Left lung (tissue), 10 donors: Measurements from ENCODE around the gene FGGY. TPM values are rescaled to one million over a fixed set of nuclear protein-coding genes. Genes with fewer than 3 reads are reported as not detected.

ENCODE experiments used
- ATAC-seq: fragments of 200-7000 bp; cut with Tn5 transposase; one replicate; pipeline ENCODE4 v1.9.1; 2020; ENCODE audit warnings: moderate library complexity
- DNase-seq, 4 donors: peaks; one replicate each; pipeline ENCODE4 v3.0.0-alpha.2; 2013 to 2020
- H3K27ac ChIP-seq, 2 donors: fragments of 200-600 bp; sonication (generic) in 1 of 2; one replicate each; pipeline versions ENCODE4 v1.5.0 to v1.8.0; 2020 to 2021
- H3K27me3 ChIP-seq, 2 donors: fragments of 200-600 bp; sonication (generic) in 1 of 2; one replicate each; pipeline versions ENCODE4 v1.5.0 to v1.8.0; 2020 to 2021
- H3K36me3 ChIP-seq, 2 donors: fragments of 200-600 bp; sonication (generic) in 1 of 2; one replicate each; pipeline versions ENCODE4 v1.5.0 to v1.8.0; 2020 to 2021
- H3K4me1 ChIP-seq, 2 donors: fragments of 200-600 bp; one replicate each; pipeline ENCODE4 v1.8.0; 2021
- H3K4me3 ChIP-seq, 2 donors: fragments of 200-600 bp; sonication (generic) in 1 of 2; one replicate each; pipeline versions ENCODE4 v1.5.0 to v1.8.0; 2020 to 2021; ENCODE audit warnings: mild to moderate bottlenecking in 1 of 2
- H3K9me3 ChIP-seq, 2 donors: fragments of 200-600 bp; sonication (generic) in 1 of 2; one replicate each; pipeline versions ENCODE4 v1.5.0 to v1.8.0; 2020 to 2021
- intact Hi-C, 2 donors: fragments of 100-400 bp; cut with DNase I; formaldehyde crosslinking; loops; one replicate each; pipeline versions ENCODE4 v1.11.2 to v1.14.2; 2022
- polyA plus RNA-seq, 6 donors: library from polyadenylated mRNA; unstranded; fragments of 120-200 nt; gene quantifications; one replicate each; pipeline ENCODE4 v1.2.1, GENCODE V29; 2013; ENCODE audit not compliant: insufficient read length in 6 of 6
- total RNA-seq, 2 donors: library from RNA; stranded (reverse); fragmentation: NEBNext Ultra II Directional; extraction: Animal tissue kit (Norgen Biotek cat#: 25700); gene quantifications; one replicate each; pipeline ENCODE4 v1.2.1, GENCODE V29; 2021
- TF ChIP-seq, protein P1 (sequence below), 2 donors: fragments of 200-600 bp; sonication (generic) in 1 of 2; IDR thresholded peaks; one replicate each; pipeline versions ENCODE4 v1.5.0 to v1.8.0; 2021; ENCODE audit warnings: antibody characterized with exemption in 2 of 2
- donor health status: DM: no; HTN: yes; CAD: no.
- donor health status: DM: no; HTN: no; CAD: no.

The FGGY gene
- total and polyA plus RNA-seq, 8 donors = 13.5 to 22.7 (median 18.4) TPM

DNA sequence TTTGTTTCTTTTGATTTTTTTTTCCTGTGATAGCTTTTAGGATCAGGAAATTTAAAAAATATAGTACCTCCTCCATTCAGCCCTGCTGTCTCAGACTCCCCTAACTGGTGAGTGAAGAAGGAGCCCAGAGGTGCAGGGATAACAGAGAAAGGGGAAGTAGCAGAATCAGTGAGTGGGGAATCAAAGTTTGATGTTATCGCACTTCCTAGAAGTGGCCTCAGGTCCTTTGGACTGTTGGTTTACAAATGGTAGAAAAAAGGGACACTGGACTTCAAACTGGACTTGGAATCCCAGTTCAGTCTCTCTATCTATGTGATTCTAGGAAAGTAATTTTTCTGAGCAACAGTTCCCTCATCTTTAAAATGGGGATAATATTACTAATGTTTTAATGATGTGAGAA is 99.5 kb downstream of the FGGY start:
- TF ChIP-seq, protein P1, sequence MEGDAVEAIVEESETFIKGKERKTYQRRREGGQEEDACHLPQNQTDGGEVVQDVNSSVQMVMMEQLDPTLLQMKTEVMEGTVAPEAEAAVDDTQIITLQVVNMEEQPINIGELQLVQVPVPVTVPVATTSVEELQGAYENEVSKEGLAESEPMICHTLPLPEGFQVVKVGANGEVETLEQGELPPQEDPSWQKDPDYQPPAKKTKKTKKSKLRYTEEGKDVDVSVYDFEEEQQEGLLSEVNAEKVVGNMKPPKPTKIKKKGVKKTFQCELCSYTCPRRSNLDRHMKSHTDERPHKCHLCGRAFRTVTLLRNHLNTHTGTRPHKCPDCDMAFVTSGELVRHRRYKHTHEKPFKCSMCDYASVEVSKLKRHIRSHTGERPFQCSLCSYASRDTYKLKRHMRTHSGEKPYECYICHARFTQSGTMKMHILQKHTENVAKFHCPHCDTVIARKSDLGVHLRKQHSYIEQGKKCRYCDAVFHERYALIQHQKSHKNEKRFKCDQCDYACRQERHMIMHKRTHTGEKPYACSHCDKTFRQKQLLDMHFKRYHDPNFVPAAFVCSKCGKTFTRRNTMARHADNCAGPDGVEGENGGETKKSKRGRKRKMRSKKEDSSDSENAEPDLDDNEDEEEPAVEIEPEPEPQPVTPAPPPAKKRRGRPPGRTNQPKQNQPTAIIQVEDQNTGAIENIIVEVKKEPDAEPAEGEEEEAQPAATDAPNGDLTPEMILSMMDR (IDR thresholded peaks at IDR 0.05) = no peak
- Histone ChIP-seq H3K27ac (no peak overlapping the region), H3K9me3 (no peaks in the 10 kb centered on the region), H3K4me1 (peaks cover 7 to 14% of the 10 kb centered on the region in 2 donors), H3K27me3 (no peaks in the 10 kb centered on the region), H3K36me3 (no peaks in the 10 kb centered on the region), H3K4me3 (no peak overlapping the region)
- intact Hi-C loops = no loop called here
- DNase-seq (no peak), ATAC-seq (no peak)

DNA sequence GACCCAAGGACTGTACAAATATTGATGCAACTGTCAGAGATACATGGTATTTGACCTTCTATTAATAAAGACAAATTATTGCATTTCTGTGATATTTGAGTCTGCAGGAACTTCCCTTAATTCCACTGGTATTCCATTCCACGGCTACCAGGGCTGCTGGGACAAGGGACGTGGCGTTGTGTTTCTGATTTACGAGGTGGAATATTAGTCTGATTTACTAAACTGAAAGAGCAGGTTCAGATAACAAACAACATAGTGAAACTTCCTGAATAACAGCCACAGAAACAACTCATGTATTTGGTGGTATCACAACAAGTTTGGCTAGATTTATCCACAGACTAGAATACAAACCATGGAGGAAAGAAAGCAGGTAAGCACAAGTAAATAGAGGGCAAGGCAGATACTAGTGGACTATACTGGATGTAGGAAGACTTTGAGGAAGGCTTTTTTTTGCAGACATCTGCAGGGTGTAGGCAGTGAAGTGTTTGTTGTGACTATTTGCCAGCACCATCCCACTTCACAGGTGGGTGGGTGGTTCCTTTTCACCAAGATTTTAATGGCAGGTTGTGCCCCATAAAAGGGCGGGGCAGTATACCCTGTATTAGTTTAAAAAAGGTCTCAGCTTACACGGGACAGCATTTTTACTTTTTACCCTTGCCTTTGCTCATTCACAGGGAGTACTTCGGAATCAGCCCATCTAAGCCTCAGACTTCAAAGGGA is 100.4 kb downstream of the FGGY start:
- TF ChIP-seq, protein P1 (IDR thresholded peaks at IDR 0.05) = no peak
- no peaks in the 10 kb centered on the region for H3K36me3 ChIP-seq
- no peak overlapping the region for H3K27ac ChIP-seq
- no peaks in the 10 kb centered on the region for H3K9me3 ChIP-seq
- intact Hi-C loops = no loop called here
- DNase-seq (no peak), ATAC-seq (no peak)
- H3K4me1 ChIP-seq = peaks cover 7 to 14% of the 10 kb centered on the region in 2 donors
- no peak overlapping the region for H3K4me3 ChIP-seq
- H3K27me3 ChIP-seq = no peaks in the 10 kb centered on the region

DNA sequence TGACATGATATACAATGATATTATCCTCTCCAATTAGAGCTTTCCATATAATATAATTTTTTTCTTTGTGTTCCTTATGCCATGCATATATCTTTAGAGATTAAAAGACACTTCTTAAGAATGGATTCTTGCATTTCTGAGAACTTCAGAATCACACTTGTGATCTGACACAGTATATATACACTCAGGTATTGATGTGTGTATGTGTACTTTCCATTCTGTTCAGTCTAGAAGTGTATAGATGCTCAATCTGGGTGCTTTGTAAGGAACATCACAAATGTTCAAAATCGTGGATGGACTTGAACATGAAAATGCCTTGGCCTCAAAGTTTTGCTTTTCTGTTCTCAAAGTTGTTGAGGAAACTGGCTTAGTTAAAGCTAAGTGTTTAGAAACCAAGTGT is 102.7 kb downstream of the FGGY start:
- TF ChIP-seq, protein P1 (IDR thresholded peaks at IDR 0.05) = no peak
- intact Hi-C loops = no loop called here
- no peak for ATAC-seq

DNA sequence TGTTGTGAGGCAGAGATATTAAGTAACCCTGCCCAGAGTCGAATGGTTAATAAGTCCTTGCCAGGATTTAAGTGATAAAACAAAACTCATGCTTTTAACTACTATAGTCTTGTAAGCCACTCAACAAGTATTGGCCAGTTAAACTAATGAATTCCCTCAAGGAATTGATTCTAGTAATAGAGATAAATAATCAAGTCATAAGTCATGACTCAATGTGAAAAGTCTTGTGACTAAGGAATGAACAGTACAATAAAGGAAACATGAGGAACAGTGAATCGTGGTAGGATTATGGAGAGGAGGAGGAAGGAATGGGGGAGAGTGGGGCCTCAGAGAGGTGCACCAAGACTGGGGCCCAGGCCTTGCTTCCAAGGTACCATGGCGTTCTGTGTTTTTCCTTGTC is 104.7 kb downstream of the FGGY start:
- ATAC-seq = no peak

More for the DNA sequence above, 102.7 kb downstream of the FGGY start:
- Histone ChIP-seq H3K4me3 (no peak overlapping the region), H3K36me3 (no peaks in the 10 kb centered on the region), H3K27me3 (no peaks in the 10 kb centered on the region), H3K4me1 (no peaks in the 10 kb centered on the region), H3K27ac (no peak overlapping the region), H3K9me3 (no peaks in the 10 kb centered on the region)
- DNase-seq = no peak

DNA sequence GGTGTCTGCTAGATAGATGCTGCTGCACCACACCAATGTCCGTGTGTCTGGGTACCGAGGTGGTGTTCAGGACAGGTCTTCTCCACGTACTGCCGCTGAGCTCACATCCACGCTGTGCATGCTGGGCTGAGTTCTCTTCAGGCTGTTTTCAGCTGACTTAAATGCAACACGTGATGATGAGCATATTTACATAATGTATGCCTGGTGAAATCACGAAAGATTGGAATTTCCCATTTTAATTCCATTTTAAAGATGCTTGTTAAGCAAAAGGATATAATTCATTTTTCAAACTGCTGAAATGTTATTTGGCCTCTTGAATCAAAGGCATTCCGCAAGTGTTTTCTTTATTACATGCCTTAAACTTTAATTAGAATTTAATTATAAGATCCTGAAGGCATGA is 107.9 kb downstream of the FGGY start:
- DNase-seq (no peak), ATAC-seq (no peak)
- Histone ChIP-seq H3K9me3 (peaks cover 0 to 5% of the 10 kb centered on the region in 2 donors), H3K4me1 (peaks cover 0 to 14% of the 10 kb centered on the region in 2 donors), H3K27ac (no peak overlapping the region), H3K36me3 (no peaks in the 10 kb centered on the region), H3K27me3 (no peaks in the 10 kb centered on the region), H3K4me3 (no peak overlapping the region)
- intact Hi-C loops = no loop called here
- TF ChIP-seq, protein P1 (IDR thresholded peaks at IDR 0.05) = no peak

More for the DNA sequence above, 104.7 kb downstream of the FGGY start:
- no peak for DNase-seq
- Histone ChIP-seq H3K4me1 (no peaks in the 10 kb centered on the region), H3K27me3 (no peaks in the 10 kb centered on the region), H3K36me3 (no peaks in the 10 kb centered on the region), H3K4me3 (no peak overlapping the region), H3K9me3 (peaks cover 0 to 5% of the 10 kb centered on the region in 2 donors), H3K27ac (no peak overlapping the region)
- TF ChIP-seq, protein P1 (IDR thresholded peaks at IDR 0.05) = no peak
- intact Hi-C loops = no loop called here
